Measurements from ENCODE around the gene PRRT3. TPM values are rescaled to one million over a fixed set of nuclear protein-coding genes. Genes with fewer than 3 reads are reported as not detected.

Gene PRRT3
- total and polyA plus RNA-seq, 9 of the 15 experiments (the other 6 are each of a cell fraction or from before 2014, with no cell fraction given) = 0.06 to 1.9 (median 1.2) TPM

GRCh38 chr3:9903238-9903624 lies 49.0 kb downstream of the PRRT3 start:
- DNase-seq (ENCODE audit: extremely low read depth in 1 of 4, low spot score in 3 of 4) (no peak), FAIRE-seq (peak; percentile 57), ATAC-seq (no peak; the same call in 2 of the 3 replicates)
- CTCF ChIA-PET (ENCODE audit: low intra/inter-chr PET ratio) = no interaction called here
- intact Hi-C loops (cut with micrococcal nuclease) = no loop called here
- Histone ChIP-seq H3K9ac (ENCODE audit: insufficient read depth in 1 of 2, low read depth in 2 of 2, low read length in 2 of 2) (peak overlapping the region; percentile 45 to 86; a peak in 2 of 4 replicates), H3K9me3 (replicated peaks; ENCODE audit: control insufficient read depth, insufficient read depth, low read depth, low read length) (no peaks in the 10 kb centered on the region), H3K27ac (ENCODE audit: extremely low read depth, low read depth, low read length) (peak overlapping the region; percentile 39; the same call in 1 of the 3 replicates), H3K4me3 (no peak overlapping the region), H3K9me1 (ENCODE audit: control insufficient read depth, insufficient read depth, low read length) (no peaks in the 10 kb centered on the region), H3K4me2 (ENCODE audit: insufficient read depth, low read length) (peak overlapping the region; percentile 67), H4K20me1 (replicated peaks; ENCODE audit: control insufficient read depth, insufficient read depth, low read length) (no peaks in the 10 kb centered on the region), H3K36me3 (ENCODE audit: control insufficient read depth, insufficient read depth, low read length) (no peaks in the 10 kb centered on the region), H3K4me1 (replicated peaks in 1 of 2; ENCODE audit: control insufficient read depth in 2 of 2, insufficient read depth in 2 of 2, low read length in 2 of 2) (peaks cover 30 to 33% of the 10 kb centered on the region in 2 experiments), H2AFZ (ENCODE audit: low read depth, low read length) (peak overlapping the region; percentile 97), H3K27me3 (ENCODE audit: control insufficient read depth in 2 of 2, insufficient read depth in 2 of 2, low read length in 2 of 2) (no peaks in the 10 kb centered on the region), H3K79me2 (ENCODE audit: control insufficient read depth, insufficient read depth, low read length) (no peaks in the 10 kb centered on the region)
- POLR2A ChIA-PET = interaction anchor here (0.7 to 5.8 kb wide), 6 partner anchors 9 to 50 kb away, joined by 3 to 33 read pairs (median 18); partner anchors contain the start of genes CRELD1 and JAGN1
- TF ChIP-seq EGR1 (conservative IDR thresholded peaks at IDR 0.05) (peak; percentile 70), MAX (CRISPR knock-in tag; IDR thresholded peaks at IDR 0.05) (peak; percentile 6; the same call in 1 of the 2 replicates), AFF4 (CRISPR knock-in tag; IDR thresholded peaks at IDR 0.05) (no peak), JUND (IDR thresholded peaks at IDR 0.05; ENCODE audit: borderline replicate concordance, low read depth, low read length) (peak; percentile 4; the same call in 1 of the 2 replicates), JUND (tag; IDR thresholded peaks at IDR 0.05; ENCODE audit: borderline replicate concordance, low read depth, low read length) (no peak), MXI1 (IDR thresholded peaks at IDR 0.05; ENCODE audit: low read depth, low read length) (no peak)
- in situ Hi-C loops (cut with MboI) = no loop called here
- WGBS (ENCODE audit: insufficient coverage, low coverage, missing lambda C conversion rate) = 24% methylated on average over 4 of the region's 4 CpGs
- BruUV-seq (replicated peaks) = no TSS peak

Measured in K562 (cell line).